Fibroblast of mammary gland (primary cell): Measurements from ENCODE around the gene MIGA2.

Experiments used
- DNase-seq: peaks from one replicate; pipeline ENCODE4 v3.0.0-alpha.2; 2010; ENCODE audit warnings: low read depth
- H3K4me3 ChIP-seq: 2 replicates; pipeline ENCODE4 v1.5.1; 2011; ENCODE audit warnings: low read depth, mild to moderate bottlenecking, low read length, moderate library complexity; ENCODE audit not compliant: control insufficient read depth
- TF ChIP-seq, protein P1 (sequence below): conservative IDR thresholded peaks from 2 replicates; pipeline ENCODE4 v1.5.1; 2011; ENCODE audit warnings: low read depth, low read length, inconsistent platforms; ENCODE audit not compliant: control insufficient read depth, insufficient read depth

The MIGA2 gene

DNA sequence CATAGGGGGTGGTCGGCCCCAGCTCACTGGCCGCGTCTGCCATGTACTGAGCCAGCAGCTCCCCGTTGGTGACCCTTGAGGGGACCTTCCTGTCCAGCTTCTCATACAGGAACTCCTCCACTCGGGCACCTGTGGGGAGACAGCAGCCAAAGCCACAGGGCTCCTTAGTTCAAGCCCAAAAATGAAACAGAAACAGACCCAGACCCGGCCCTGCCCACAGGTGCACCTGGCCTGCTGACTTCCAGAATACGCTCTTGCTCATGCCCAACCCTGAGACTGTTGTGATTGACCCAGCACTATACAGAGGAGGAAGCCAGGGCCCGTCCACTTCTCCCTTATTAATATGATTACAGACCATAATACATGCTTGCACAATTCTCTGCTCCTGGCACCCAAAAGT, 15.3 kb upstream of the MIGA2 start:
- TF ChIP-seq, protein P1, sequence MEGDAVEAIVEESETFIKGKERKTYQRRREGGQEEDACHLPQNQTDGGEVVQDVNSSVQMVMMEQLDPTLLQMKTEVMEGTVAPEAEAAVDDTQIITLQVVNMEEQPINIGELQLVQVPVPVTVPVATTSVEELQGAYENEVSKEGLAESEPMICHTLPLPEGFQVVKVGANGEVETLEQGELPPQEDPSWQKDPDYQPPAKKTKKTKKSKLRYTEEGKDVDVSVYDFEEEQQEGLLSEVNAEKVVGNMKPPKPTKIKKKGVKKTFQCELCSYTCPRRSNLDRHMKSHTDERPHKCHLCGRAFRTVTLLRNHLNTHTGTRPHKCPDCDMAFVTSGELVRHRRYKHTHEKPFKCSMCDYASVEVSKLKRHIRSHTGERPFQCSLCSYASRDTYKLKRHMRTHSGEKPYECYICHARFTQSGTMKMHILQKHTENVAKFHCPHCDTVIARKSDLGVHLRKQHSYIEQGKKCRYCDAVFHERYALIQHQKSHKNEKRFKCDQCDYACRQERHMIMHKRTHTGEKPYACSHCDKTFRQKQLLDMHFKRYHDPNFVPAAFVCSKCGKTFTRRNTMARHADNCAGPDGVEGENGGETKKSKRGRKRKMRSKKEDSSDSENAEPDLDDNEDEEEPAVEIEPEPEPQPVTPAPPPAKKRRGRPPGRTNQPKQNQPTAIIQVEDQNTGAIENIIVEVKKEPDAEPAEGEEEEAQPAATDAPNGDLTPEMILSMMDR, result no peak
- no peak overlapping the region for H3K4me3 ChIP-seq
- no peak for DNase-seq

DNA sequence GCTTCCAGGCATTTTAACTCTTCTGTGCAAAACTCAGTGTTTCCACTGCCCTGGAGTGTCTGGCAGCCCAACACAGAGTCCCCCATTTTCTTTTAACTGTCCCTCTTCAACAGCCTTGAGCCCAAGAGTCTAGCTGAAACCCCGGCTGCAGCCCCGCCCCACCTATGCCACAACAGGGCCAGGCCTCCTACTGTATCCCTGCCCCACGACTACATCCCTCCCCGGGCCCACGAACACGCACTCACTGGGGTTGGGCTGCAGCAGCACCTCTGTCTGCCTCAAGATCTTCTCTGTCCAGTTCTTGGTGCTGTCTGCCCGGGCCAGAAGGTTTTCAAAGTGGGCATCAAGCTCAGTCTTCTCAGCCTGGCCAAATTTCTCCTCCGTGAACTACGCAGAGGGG, 14.4 kb upstream of the MIGA2 start:
- TF ChIP-seq, protein P1, result no peak
- DNase-seq, result no peak
- no peak overlapping the region for H3K4me3 ChIP-seq

DNA sequence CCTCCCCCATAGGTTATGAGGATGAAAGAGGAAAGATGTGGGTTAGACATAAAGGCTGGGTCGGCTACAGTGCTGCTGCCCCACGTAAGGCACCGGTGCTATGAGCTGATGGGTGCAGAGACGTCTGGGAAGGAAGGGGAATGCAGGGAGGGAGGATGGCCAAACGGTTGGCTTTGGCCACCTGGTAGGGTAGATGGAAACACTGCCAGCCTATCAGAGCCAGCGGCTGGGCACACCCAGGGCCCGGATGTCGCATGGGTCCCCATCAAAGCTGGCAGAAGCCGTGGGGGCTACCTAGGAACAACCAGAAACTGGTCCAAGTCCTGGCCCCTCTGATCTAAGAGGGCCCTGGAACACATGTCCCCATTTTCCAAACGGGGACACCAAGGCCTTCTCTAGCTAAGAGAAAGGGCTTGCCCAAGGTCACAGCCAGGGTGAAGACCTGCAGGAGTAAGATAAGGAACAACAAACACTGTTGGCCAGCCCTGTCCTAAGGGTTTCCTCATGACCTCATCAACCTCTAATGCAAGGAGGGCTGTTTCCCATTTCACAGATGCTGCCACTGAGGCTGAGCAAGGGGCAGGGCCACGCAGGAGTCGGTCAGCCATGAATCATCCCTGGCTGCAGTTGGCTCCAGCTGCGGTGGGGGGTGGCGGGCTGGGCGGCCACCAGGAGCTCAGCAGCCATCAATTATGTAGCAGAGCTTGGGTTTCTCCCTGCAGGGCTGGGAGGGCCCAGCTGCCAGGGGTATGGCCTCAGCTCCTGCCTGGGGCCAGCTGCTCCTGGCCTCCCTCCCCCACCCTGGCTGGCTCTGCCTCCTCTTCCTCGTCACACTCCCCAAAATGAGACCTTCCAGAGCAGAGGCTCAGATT, 13.2 kb upstream of the MIGA2 start:
- no peak overlapping the region for H3K4me3 ChIP-seq
- TF ChIP-seq, protein P1, result no peak
- DNase-seq, result peak; percentile 86

DNA sequence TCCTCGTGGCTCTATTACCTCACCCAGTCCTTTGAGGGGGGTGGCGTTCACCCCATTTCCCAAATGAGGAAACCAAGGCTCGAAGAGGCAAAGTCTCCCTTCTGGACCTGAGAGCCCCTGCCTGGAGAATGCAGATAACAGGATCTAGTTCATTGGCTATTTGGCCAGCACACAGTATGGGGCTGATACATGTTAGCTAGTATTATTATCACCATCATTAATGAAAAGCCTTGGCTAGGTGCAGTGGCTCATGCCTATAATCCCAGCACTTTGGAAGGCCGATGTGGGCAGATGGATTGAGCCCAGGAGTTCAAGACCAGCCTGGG, 12.6 kb upstream of the MIGA2 start:
- H3K4me3 ChIP-seq, result no peak overlapping the region
- DNase-seq, result no peak
- TF ChIP-seq, protein P1, result no peak

DNA sequence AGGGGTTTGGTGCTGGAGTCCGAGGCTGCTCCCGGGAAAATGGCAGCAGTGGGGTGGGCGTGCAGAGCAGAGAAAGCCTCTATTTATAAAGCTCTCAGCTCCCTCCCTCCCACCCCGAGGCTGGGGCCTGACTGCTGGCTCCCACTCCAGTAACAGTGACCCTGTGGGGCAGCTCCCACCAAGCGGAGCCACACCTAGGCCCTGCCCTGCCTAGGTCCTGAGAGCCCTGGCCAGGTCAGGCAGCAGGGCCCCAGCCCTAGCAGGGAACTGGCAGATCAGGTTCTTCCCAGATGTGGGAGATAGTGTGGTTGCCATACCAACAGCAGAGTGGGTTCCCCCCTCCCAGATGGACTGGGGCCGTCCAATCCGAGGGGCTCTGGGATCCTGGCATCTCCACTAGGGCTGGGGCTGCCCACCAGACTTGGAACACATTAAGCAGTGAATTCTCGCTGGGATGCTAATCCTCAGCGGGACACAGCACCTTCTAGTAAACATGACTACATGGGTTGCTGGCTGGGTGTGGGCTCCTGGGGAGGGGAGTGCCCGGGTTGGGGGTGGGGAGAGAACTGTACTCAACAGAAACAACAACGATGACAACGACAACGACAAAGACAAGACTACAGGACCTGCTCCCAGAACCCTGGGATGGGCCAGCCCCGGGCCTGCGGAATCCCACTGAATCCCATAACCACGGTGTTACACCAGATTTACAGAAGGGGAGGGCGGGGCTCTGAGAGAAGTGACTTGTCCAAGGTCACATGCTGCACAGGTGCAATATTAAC, 9.8 kb upstream of the MIGA2 start:
- H3K4me3 ChIP-seq, result peak overlapping the region; percentile 68
- DNase-seq, result no peak
- TF ChIP-seq, protein P1, result no peak

DNA sequence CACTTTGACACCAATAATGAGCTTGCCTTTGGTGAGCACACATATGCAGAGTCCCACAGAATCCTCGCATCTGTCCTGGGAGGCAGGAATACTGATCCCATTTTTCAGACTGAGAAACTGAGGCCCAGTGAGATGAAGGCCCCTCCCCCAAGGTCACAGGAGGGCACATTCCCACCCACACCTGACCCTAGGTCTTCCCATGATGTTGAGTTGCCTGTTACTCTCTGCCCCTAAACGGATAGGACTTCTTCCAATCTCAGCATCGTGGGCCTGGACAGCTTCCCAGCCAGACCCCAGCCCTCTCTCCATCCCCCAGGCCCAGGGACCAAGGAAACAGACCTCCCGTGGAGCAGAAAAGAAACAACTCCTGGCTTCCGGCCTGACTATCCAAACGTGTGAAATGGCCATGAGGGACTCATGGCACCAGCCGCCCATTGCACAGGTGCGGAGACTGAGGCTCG, 9.2 kb upstream of the MIGA2 start:
- peak overlapping the region; percentile 68 for H3K4me3 ChIP-seq
- TF ChIP-seq, protein P1, result no peak
- no peak for DNase-seq
